ENCODE results near the gene KLF4.
A peak's percentile ranks its signal among the peaks of the same experiment; 100 is the strongest.

KLF4 gene

GRCh38 chr9:107489687-107490605 lies at the start of gene KLF4:
TSS of gene KLF4 (minus strand) at chr9:107489769. CDS start at chr9:107489172, 597 bp downstream.
- peak; percentile 93 for DNase-seq (ENCODE audit: low read depth)
- H3K4me3 ChIP-seq (ENCODE audit: low read depth, low read length), result peak within 1 kb of the TSS; percentile 59

GRCh38 chr9:107536462-107536861 lies 46.9 kb upstream of the KLF4 start:
- no peak for DNase-seq (ENCODE audit: low read depth)
- H3K4me3 ChIP-seq (ENCODE audit: low read depth, low read length), result no peak overlapping the region
- no peak for TF ChIP-seq CTCF (IDR thresholded peaks at IDR 0.05; ENCODE audit: insufficient read depth, low read depth, low read length, missing control alignments)

More at GRCh38 chr9:107489687-107490605, at the start of gene KLF4:
- TF ChIP-seq CTCF (IDR thresholded peaks at IDR 0.05; ENCODE audit: insufficient read depth, low read depth, low read length, missing control alignments), result no peak

GRCh38 chr9:107534510-107535078 lies 45.0 kb upstream of the KLF4 start:
- no peak for TF ChIP-seq CTCF (IDR thresholded peaks at IDR 0.05; ENCODE audit: insufficient read depth, low read depth, low read length, missing control alignments)
- no peak overlapping the region for H3K4me3 ChIP-seq (ENCODE audit: low read depth, low read length)
- DNase-seq (ENCODE audit: low read depth), result no peak

- H3K4me3 ChIP-seq (ENCODE audit: low read depth, low read length), result no peak overlapping the region
- peak; percentile 31 for DNase-seq (ENCODE audit: low read depth)
- no peak for TF ChIP-seq CTCF (IDR thresholded peaks at IDR 0.05; ENCODE audit: insufficient read depth, low read depth, low read length, missing control alignments)
These were observed 41.1 kb upstream of the KLF4 start for GRCh38 chr9:107530679-107531078.

GRCh38 chr9:107528686-107529085 lies 39.1 kb upstream of the KLF4 start:
- no peak overlapping the region for H3K4me3 ChIP-seq (ENCODE audit: low read depth, low read length)
- no peak for DNase-seq (ENCODE audit: low read depth)
- no peak for TF ChIP-seq CTCF (IDR thresholded peaks at IDR 0.05; ENCODE audit: insufficient read depth, low read depth, low read length, missing control alignments)

GRCh38 chr9:107523539-107523938 lies 34.0 kb upstream of the KLF4 start:
- DNase-seq (ENCODE audit: low read depth), result no peak
- H3K4me3 ChIP-seq (ENCODE audit: low read depth, low read length), result no peak overlapping the region
- no peak for TF ChIP-seq CTCF (IDR thresholded peaks at IDR 0.05; ENCODE audit: insufficient read depth, low read depth, low read length, missing control alignments)

Data from GM12865 (cell line).